Measurements from ENCODE around the gene EXOC7. TPM values are rescaled to one million over a fixed set of nuclear protein-coding genes. Genes with fewer than 3 reads are reported as not detected.
A peak's percentile ranks its signal among the peaks of the same experiment; 100 is the strongest.

The EXOC7 gene
- polyA plus RNA-seq, 6 donors from 2014 or later = 40.8 to 64.9 (median 54.0) TPM

GRCh38 chr17:76142585-76143041, 39.0 kb upstream of the EXOC7 start:
- Mint-ChIP-seq H3K9me3 (no peaks in the 10 kb centered on the region), H3K4me3 (peak overlapping the region in 7 of 8 donors; percentile 9 to 92 (median 86)), H3K27me3 (peaks cover 0 to 27% (median 14%) of the 10 kb centered on the region in 3 donors), H3K27ac (peak overlapping the region in 4 of 6 donors; percentile 47 to 80 (median 71)), H3K4me1 (peaks cover 49 to 69% (median 67%) of the 10 kb centered on the region in 3 donors), H3K36me3 (no peaks in the 10 kb centered on the region)
- no peak for ATAC-seq (ENCODE audit: low read depth in 2 of 2)
- no peak for DNase-seq

- peak overlapping the region; percentile 79 to 92 (median 86) for H3K4me3 Mint-ChIP-seq
- peaks cover 0 to 27% (median 14%) of the 10 kb centered on the region in 3 donors for H3K27me3 Mint-ChIP-seq
- H3K4me1 Mint-ChIP-seq = peaks cover 49 to 64% (median 62%) of the 10 kb centered on the region in 3 donors
- no peaks in the 10 kb centered on the region for H3K36me3 Mint-ChIP-seq
- DNase-seq = no peak
- H3K27ac Mint-ChIP-seq = peak overlapping the region in 3 of 6 donors; percentile 78 to 86 (median 80)
- no peaks in the 10 kb centered on the region for H3K9me3 Mint-ChIP-seq
- no peak for ATAC-seq (ENCODE audit: low read depth in 2 of 2)
Observed at GRCh38 chr17:76142039-76142584, 38.5 kb upstream of the EXOC7 start.

- Mint-ChIP-seq H3K27me3 (peaks cover 0 to 27% (median 14%) of the 10 kb centered on the region in 3 donors), H3K4me1 (peaks cover 47 to 57% (median 56%) of the 10 kb centered on the region in 3 donors), H3K9me3 (no peaks in the 10 kb centered on the region), H3K4me3 (peak within 1 kb of the TSS; percentile 79 to 92 (median 86)), H3K27ac (peak within 1 kb of the TSS; percentile 69 to 93 (median 80)), H3K36me3 (no peaks in the 10 kb centered on the region)
- peak; percentile 87 for DNase-seq
- peak; percentile 83 to 85 for ATAC-seq (ENCODE audit: low read depth in 2 of 2)
Observed at GRCh38 chr17:76141212-76142038, 37.8 kb upstream of the EXOC7 start, which contains the start of gene FOXJ1. TSS of gene FOXJ1 (minus strand) at chr17:76141245. CDS start at chr17:76140395, 850 bp downstream.

- H3K36me3 Mint-ChIP-seq = no peaks in the 10 kb centered on the region
- H3K9me3 Mint-ChIP-seq = no peaks in the 10 kb centered on the region
- peak overlapping the region; percentile 79 to 92 (median 86) for H3K4me3 Mint-ChIP-seq
- ATAC-seq (ENCODE audit: low read depth in 2 of 2) (no peak), DNase-seq (no peak)
- H3K4me1 Mint-ChIP-seq = peaks cover 40 to 50% (median 49%) of the 10 kb centered on the region in 3 donors
- H3K27ac Mint-ChIP-seq = peak overlapping the region in 5 of 6 donors; percentile 69 to 93 (median 81)
- H3K27me3 Mint-ChIP-seq = peaks cover 0 to 27% (median 14%) of the 10 kb centered on the region in 3 donors
Observed at GRCh38 chr17:76140661-76141211, 37.1 kb upstream of the EXOC7 start.

GRCh38 chr17:76139801-76140660, 36.4 kb upstream of the EXOC7 start:
- ATAC-seq (ENCODE audit: low read depth in 2 of 2) = peak; percentile 50 to 52
- Mint-ChIP-seq H3K36me3 (no peaks in the 10 kb centered on the region), H3K4me3 (peak overlapping the region; percentile 79 to 92 (median 84)), H3K27ac (peak overlapping the region in 4 of 6 donors; percentile 69 to 87 (median 80)), H3K27me3 (peaks cover 0 to 27% (median 14%) of the 10 kb centered on the region in 3 donors), H3K9me3 (no peaks in the 10 kb centered on the region), H3K4me1 (peaks cover 37 to 43% (median 42%) of the 10 kb centered on the region in 3 donors)
- peak; percentile 48 for DNase-seq

- H3K9me3 Mint-ChIP-seq = no peaks in the 10 kb centered on the region
- no peaks in the 10 kb centered on the region for H3K36me3 Mint-ChIP-seq
- peaks cover 0 to 27% (median 14%) of the 10 kb centered on the region in 3 donors for H3K27me3 Mint-ChIP-seq
- ATAC-seq (ENCODE audit: low read depth in 2 of 2) (no peak), DNase-seq (no peak)
- peaks cover 32 to 37% (median 36%) of the 10 kb centered on the region in 3 donors for H3K4me1 Mint-ChIP-seq
- H3K4me3 Mint-ChIP-seq = peak overlapping the region in 7 of 8 donors; percentile 9 to 88 (median 65)
- peak overlapping the region in 3 of 6 donors; percentile 21 to 87 (median 60) for H3K27ac Mint-ChIP-seq
Observed at GRCh38 chr17:76138896-76139752, 35.5 kb upstream of the EXOC7 start.

- ATAC-seq (ENCODE audit: low read depth in 2 of 2) (no peak), DNase-seq (no peak)
- Mint-ChIP-seq H3K27ac (no peak overlapping the region), H3K27me3 (peaks cover 0 to 27% (median 18%) of the 10 kb centered on the region in 3 donors), H3K36me3 (no peaks in the 10 kb centered on the region), H3K4me1 (peaks cover 29 to 34% (median 33%) of the 10 kb centered on the region in 3 donors), H3K9me3 (no peaks in the 10 kb centered on the region), H3K4me3 (no peak overlapping the region)
Observed at GRCh38 chr17:76138234-76138895, 34.8 kb upstream of the EXOC7 start.

- ATAC-seq (ENCODE audit: low read depth in 2 of 2) = no peak
- DNase-seq = no peak
- H3K4me1 Mint-ChIP-seq = peaks cover 22 to 27% (median 26%) of the 10 kb centered on the region in 3 donors
- H3K9me3 Mint-ChIP-seq = no peaks in the 10 kb centered on the region
- no peak overlapping the region for H3K27ac Mint-ChIP-seq
- peak overlapping the region in 2 of 8 donors; percentile 20 to 35 for H3K4me3 Mint-ChIP-seq
- H3K27me3 Mint-ChIP-seq = peaks cover 0 to 27% (median 20%) of the 10 kb centered on the region in 3 donors
- no peaks in the 10 kb centered on the region for H3K36me3 Mint-ChIP-seq
Observed at GRCh38 chr17:76137351-76138233, 34.0 kb upstream of the EXOC7 start.

GRCh38 chr17:76137001-76137350, 33.4 kb upstream of the EXOC7 start:
- no peak for ATAC-seq (ENCODE audit: low read depth in 2 of 2)
- Mint-ChIP-seq H3K4me1 (peaks cover 16 to 21% (median 20%) of the 10 kb centered on the region in 3 donors), H3K4me3 (no peak overlapping the region), H3K27me3 (peaks cover 0 to 27% (median 20%) of the 10 kb centered on the region in 3 donors), H3K36me3 (no peaks in the 10 kb centered on the region), H3K27ac (no peak overlapping the region), H3K9me3 (no peaks in the 10 kb centered on the region)
- DNase-seq = no peak

- Mint-ChIP-seq H3K36me3 (no peaks in the 10 kb centered on the region), H3K9me3 (no peaks in the 10 kb centered on the region), H3K4me1 (peaks cover 11 to 21% (median 15%) of the 10 kb centered on the region in 3 donors), H3K4me3 (no peak overlapping the region), H3K27me3 (peaks cover 0 to 33% (median 22%) of the 10 kb centered on the region in 3 donors), H3K27ac (no peak overlapping the region)
- ATAC-seq (ENCODE audit: low read depth in 2 of 2) = no peak
- no peak for DNase-seq
Observed at GRCh38 chr17:76136276-76137000, 32.9 kb upstream of the EXOC7 start.

Measured in naive B cell (primary cell).